NCI-H2196 treated with DMSO at 0.1 percent for 48 hours (cell line): ENCODE measurements around the gene FOXJ1.

Experiments used
- DNase-seq: peaks from one replicate; lab custom pipeline; 2025; ENCODE audit not compliant: unreplicated experiment; lab: John Stamatoyannopoulos, UW

The FOXJ1 gene

GRCh38 chr17:76092526-76093413 lies 48.3 kb downstream of the FOXJ1 start:
- DNase-seq, result no peak

- DNase-seq, result no peak
These were observed 49.3 kb downstream of the FOXJ1 start for GRCh38 chr17:76091526-76092286.

- DNase-seq, result no peak
These were observed 50.4 kb downstream of the FOXJ1 start for GRCh38 chr17:76090517-76091129.

- DNase-seq, result no peak
These were observed 51.1 kb downstream of the FOXJ1 start for GRCh38 chr17:76089680-76090516.

- DNase-seq, result no peak
These were observed 52.0 kb downstream of the FOXJ1 start for GRCh38 chr17:76088868-76089576.

- DNase-seq, result no peak
These were observed 52.8 kb downstream of the FOXJ1 start for GRCh38 chr17:76088041-76088867.

- DNase-seq, result no peak
These were observed 53.5 kb downstream of the FOXJ1 start for GRCh38 chr17:76087531-76087930.

GRCh38 chr17:76086384-76086783 lies 54.7 kb downstream of the FOXJ1 start:
- no peak for DNase-seq
